ENCODE measurements around the gene TMEM273.

DNA sequence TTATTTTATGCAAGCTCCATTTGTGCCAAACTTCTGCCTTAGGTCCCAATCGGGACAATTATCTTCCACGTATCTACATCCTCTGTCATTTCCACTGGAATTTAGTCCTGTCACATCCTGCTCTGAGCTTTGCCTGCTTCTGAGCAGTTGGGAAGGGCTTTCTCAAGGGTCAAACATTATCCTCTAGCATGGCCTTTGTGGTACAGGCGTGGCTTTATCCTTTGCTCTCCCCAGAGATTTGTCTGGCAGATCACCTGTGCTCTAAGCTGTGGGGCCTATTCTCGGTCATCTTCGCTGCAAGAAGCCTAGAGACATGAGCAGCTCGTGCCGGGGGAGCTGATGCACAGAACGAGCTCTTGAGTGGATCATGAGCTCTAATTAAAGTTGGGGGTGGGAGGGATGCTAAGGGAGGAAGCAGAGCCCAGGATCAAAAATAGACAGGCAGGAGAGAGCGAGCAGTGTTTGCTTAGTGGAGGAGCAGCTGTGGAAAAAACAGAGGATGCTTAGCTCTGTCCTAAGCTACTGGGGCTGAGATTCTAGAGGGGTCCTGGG lies 19.8 kb upstream of the TMEM273 start:
- TF ChIP-seq, protein P1, sequence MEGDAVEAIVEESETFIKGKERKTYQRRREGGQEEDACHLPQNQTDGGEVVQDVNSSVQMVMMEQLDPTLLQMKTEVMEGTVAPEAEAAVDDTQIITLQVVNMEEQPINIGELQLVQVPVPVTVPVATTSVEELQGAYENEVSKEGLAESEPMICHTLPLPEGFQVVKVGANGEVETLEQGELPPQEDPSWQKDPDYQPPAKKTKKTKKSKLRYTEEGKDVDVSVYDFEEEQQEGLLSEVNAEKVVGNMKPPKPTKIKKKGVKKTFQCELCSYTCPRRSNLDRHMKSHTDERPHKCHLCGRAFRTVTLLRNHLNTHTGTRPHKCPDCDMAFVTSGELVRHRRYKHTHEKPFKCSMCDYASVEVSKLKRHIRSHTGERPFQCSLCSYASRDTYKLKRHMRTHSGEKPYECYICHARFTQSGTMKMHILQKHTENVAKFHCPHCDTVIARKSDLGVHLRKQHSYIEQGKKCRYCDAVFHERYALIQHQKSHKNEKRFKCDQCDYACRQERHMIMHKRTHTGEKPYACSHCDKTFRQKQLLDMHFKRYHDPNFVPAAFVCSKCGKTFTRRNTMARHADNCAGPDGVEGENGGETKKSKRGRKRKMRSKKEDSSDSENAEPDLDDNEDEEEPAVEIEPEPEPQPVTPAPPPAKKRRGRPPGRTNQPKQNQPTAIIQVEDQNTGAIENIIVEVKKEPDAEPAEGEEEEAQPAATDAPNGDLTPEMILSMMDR (IDR thresholded peaks at IDR 0.05) = no peak
- TF ChIP-seq POLR2A (IDR thresholded peaks at IDR 0.05) = no peak

All from tibial nerve (tissue), 3 donors.